Smooth muscle cell (in vitro differentiated cells): ENCODE data around the gene ARRDC4. TPM values are rescaled to one million over a fixed set of nuclear protein-coding genes. Genes with fewer than 3 reads are reported as not detected.

Source experiments
- DNase-seq: peaks from one replicate; lab custom pipeline; 2025; ENCODE audit not compliant: unreplicated experiment; lab: John Stamatoyannopoulos, UW
- H2AFZ ChIP-seq: fragments of 200-600 bp; sonication (generic); 2 replicates; pipeline ENCODE4 v1.6.0; 2016; ENCODE audit warnings: antibody characterized with exemption, low read depth, mild to moderate bottlenecking
- H3F3A ChIP-seq: fragments of 200-600 bp; sonication (generic); 2 replicates; pipeline ENCODE4 v1.6.0; 2017; ENCODE audit warnings: antibody characterized with exemption, low read depth
- H3K27ac ChIP-seq: fragments of 200-600 bp; sonication (generic); 2 replicates; pipeline ENCODE4 v1.5.1; 2016; ENCODE audit warnings: low read depth, mild to moderate bottlenecking
- H3K27me3 ChIP-seq: fragments of 200-600 bp; sonication (generic); 2 replicates; pipeline ENCODE4 v1.6.1; 2016; ENCODE audit warnings: low read depth, mild to moderate bottlenecking
- H3K36me3 ChIP-seq: fragments of 200-600 bp; sonication (generic); 2 replicates; pipeline ENCODE4 v1.5.1; 2016; ENCODE audit warnings: low read depth
- H3K4me1 ChIP-seq: fragments of 200-600 bp; sonication (generic); 2 replicates; pipeline ENCODE4 v1.5.1; 2016; ENCODE audit warnings: low read depth
- H3K4me2 ChIP-seq: fragments of 200-600 bp; sonication (generic); 2 replicates; pipeline ENCODE4 v1.6.0; 2016; ENCODE audit warnings: mild to moderate bottlenecking
- H3K4me3 ChIP-seq: fragments of 200-600 bp; sonication (generic); 2 replicates; pipeline ENCODE4 v1.5.1; 2016; ENCODE audit warnings: mild to moderate bottlenecking
- H3K79me2 ChIP-seq: fragments of 200-600 bp; sonication (generic); 2 replicates; pipeline ENCODE4 v1.6.0; 2016; ENCODE audit warnings: low read depth, mild to moderate bottlenecking
- H3K9ac ChIP-seq: fragments of 200-600 bp; sonication (generic); 2 replicates; pipeline ENCODE4 v1.6.0; 2016; ENCODE audit warnings: low read depth
- H3K9me3 ChIP-seq: fragments of 200-600 bp; sonication (generic); replicated peaks from 2 replicates; pipeline ENCODE4 v1.5.1; 2016; ENCODE audit warnings: low read depth
- H4K20me1 ChIP-seq: fragments of 200-600 bp; sonication (generic); 2 replicates; pipeline ENCODE4 v1.6.0; 2016; ENCODE audit warnings: low read depth
- WGBS: methylation state at CpG from one replicate; pipeline ENCODE4 v1.1.7; 2016; ENCODE audit warnings: low lambda C conversion rate; 5-methylcytosine and 5-hydroxymethylcytosine counted together
- polyA plus RNA-seq: library from polyadenylated mRNA; unstranded; fragments of >200 nt; fragmentation: Nextera tagmentation; extraction: Ambion mirVana; gene quantifications from 2 replicates; pipeline ENCODE4 v1.2.1, GENCODE V29; 2016
- total RNA-seq: library from RNA; depleted of rRNA; stranded (reverse); fragments of >200 nt; gene quantifications from 2 replicates; pipeline ENCODE4 v1.2.3, GENCODE V29; 2014
- TF ChIP-seq, protein P1 (sequence below): fragments of 200-600 bp; sonication (generic); IDR thresholded peaks from 2 replicates; pipeline ENCODE4 v1.5.1; 2017; ENCODE audit warnings: borderline replicate concordance, mild to moderate bottlenecking, antibody characterized with exemption; ENCODE audit not compliant: insufficient read depth, poor library complexity, severe bottlenecking

ARRDC4 gene
- total and polyA plus RNA-seq, 2 experiments from 2014 or later: 26.9 to 114 TPM

DNA sequence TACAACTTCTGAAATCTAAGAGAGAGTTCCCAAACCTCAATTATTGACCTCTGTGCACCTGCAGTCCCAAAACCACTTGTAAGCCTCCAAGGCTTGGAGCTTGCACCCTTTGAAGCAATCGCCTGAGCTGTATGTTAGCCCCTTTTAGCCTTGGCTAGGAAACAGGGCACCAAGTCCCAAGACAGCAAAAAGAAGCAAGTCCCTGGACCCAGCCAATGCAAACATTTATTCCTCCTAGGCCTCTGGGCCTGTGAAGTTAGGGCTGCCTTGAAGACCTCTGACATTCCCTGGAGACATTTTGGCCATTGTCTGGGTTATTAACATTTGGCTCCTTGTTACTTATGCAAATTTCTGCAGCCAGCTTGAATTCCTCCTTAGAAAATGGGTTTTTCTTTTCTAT is 26.9 kb upstream of the ARRDC4 start:
- no peak for DNase-seq
- 81% methylated on average over 1 of the region's 1 CpG for WGBS
- Histone ChIP-seq H3F3A (no peaks in the 10 kb centered on the region), H4K20me1 (no peaks in the 10 kb centered on the region), H3K4me1 (no peaks in the 10 kb centered on the region), H3K4me3 (no peak overlapping the region), H3K36me3 (no peaks in the 10 kb centered on the region), H3K79me2 (no peaks in the 10 kb centered on the region), H3K27ac (no peak overlapping the region), H3K4me2 (no peak overlapping the region), H3K9ac (no peak overlapping the region), H3K27me3 (no peaks in the 10 kb centered on the region), H3K9me3 (peaks cover 3% of the 10 kb centered on the region), H2AFZ (no peak overlapping the region)
- TF ChIP-seq, protein P1, sequence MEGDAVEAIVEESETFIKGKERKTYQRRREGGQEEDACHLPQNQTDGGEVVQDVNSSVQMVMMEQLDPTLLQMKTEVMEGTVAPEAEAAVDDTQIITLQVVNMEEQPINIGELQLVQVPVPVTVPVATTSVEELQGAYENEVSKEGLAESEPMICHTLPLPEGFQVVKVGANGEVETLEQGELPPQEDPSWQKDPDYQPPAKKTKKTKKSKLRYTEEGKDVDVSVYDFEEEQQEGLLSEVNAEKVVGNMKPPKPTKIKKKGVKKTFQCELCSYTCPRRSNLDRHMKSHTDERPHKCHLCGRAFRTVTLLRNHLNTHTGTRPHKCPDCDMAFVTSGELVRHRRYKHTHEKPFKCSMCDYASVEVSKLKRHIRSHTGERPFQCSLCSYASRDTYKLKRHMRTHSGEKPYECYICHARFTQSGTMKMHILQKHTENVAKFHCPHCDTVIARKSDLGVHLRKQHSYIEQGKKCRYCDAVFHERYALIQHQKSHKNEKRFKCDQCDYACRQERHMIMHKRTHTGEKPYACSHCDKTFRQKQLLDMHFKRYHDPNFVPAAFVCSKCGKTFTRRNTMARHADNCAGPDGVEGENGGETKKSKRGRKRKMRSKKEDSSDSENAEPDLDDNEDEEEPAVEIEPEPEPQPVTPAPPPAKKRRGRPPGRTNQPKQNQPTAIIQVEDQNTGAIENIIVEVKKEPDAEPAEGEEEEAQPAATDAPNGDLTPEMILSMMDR: no peak

DNA sequence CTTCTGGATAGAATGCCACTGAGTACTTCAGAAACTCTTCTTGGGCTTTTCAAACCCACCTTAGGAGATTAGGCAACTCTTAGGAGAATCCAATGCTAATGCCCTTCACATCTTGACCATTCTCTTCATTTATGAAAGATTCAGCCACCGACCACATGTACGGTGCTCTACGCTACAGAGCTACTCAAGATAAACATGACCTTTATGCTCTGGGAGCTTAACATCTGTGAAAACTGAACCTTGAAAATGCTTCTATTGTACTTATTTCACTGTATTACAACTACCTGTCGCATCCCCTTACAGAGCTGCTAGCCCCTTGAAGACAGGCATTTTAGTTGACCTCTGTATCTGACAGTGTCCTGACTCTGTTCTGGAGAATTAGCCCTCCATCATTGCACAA is 19.5 kb upstream of the ARRDC4 start:
- Histone ChIP-seq H3K79me2 (no peaks in the 10 kb centered on the region), H3K4me2 (no peak overlapping the region), H3F3A (no peaks in the 10 kb centered on the region), H3K4me3 (no peak overlapping the region), H3K9me3 (no peaks in the 10 kb centered on the region), H3K36me3 (no peaks in the 10 kb centered on the region), H4K20me1 (no peaks in the 10 kb centered on the region), H3K27ac (no peak overlapping the region), H2AFZ (no peak overlapping the region), H3K27me3 (no peaks in the 10 kb centered on the region), H3K4me1 (no peaks in the 10 kb centered on the region), H3K9ac (no peak overlapping the region)
- no peak for DNase-seq
- WGBS: 97% methylated on average over 4 of the region's 4 CpGs
- TF ChIP-seq, protein P1: no peak

DNA sequence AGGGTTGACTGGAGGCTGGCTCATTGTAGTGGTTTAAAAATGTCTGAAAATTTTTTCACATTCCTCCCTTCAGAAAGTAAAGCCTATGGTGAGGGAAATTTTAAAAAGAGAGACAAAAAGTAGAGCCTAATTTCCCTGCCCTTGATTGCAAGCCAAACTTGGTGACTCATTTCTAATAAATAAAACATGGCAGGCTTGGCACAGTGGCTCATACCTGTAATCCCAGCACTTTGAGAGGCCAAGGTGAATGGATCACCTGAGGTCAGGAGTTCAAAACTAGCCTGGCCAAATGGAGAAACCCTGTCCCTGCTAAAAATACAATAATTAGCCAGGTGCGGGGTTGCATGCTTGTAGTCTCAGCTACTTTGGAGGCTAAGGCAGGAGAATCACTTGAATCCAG is 18.9 kb upstream of the ARRDC4 start:
- no peaks in the 10 kb centered on the region for H3K27me3 ChIP-seq
- 82% methylated on average over 1 of the region's 1 CpG for WGBS
- TF ChIP-seq, protein P1: no peak
- H3K9me3 ChIP-seq: no peaks in the 10 kb centered on the region
- H3K36me3 ChIP-seq: no peaks in the 10 kb centered on the region
- no peak overlapping the region for H3K4me2 ChIP-seq
- H3K27ac ChIP-seq: no peak overlapping the region
- DNase-seq: no peak
- H3K4me3 ChIP-seq: no peak overlapping the region
- H3K9ac ChIP-seq: no peak overlapping the region
- H3K4me1 ChIP-seq: no peaks in the 10 kb centered on the region
- no peaks in the 10 kb centered on the region for H3F3A ChIP-seq
- no peaks in the 10 kb centered on the region for H4K20me1 ChIP-seq
- no peak overlapping the region for H2AFZ ChIP-seq
- H3K79me2 ChIP-seq: no peaks in the 10 kb centered on the region

GRCh38 chr15:97944724-97945123 is 15.8 kb upstream of the ARRDC4 start:
- WGBS: 75% methylated on average over 10 of the region's 10 CpGs
- no peak overlapping the region for H2AFZ ChIP-seq

More at GRCh38 chr15:97944724-97945123, 15.8 kb upstream of the ARRDC4 start:
- H3K4me2 ChIP-seq: no peak overlapping the region
- H3K4me3 ChIP-seq: no peak overlapping the region
- no peak overlapping the region for H3K27ac ChIP-seq
- H3F3A ChIP-seq: no peaks in the 10 kb centered on the region
- no peaks in the 10 kb centered on the region for H3K36me3 ChIP-seq
- H3K9ac ChIP-seq: no peak overlapping the region
- no peaks in the 10 kb centered on the region for H3K9me3 ChIP-seq
- H3K4me1 ChIP-seq: no peaks in the 10 kb centered on the region
- H4K20me1 ChIP-seq: no peaks in the 10 kb centered on the region
- TF ChIP-seq, protein P1: no peak
- H3K79me2 ChIP-seq: no peaks in the 10 kb centered on the region
- DNase-seq: no peak
- H3K27me3 ChIP-seq: no peaks in the 10 kb centered on the region
